ENCODE measurements around the gene MAP2K6. TPM values are rescaled to one million over a fixed set of nuclear protein-coding genes. Genes with fewer than 3 reads are reported as not detected.

Gene MAP2K6
- total and polyA plus RNA-seq, 2 of the 8 experiments (the other 6 are each of a cell fraction or from before 2014, with no cell fraction given), result 11.0 to 44.1 TPM

DNA sequence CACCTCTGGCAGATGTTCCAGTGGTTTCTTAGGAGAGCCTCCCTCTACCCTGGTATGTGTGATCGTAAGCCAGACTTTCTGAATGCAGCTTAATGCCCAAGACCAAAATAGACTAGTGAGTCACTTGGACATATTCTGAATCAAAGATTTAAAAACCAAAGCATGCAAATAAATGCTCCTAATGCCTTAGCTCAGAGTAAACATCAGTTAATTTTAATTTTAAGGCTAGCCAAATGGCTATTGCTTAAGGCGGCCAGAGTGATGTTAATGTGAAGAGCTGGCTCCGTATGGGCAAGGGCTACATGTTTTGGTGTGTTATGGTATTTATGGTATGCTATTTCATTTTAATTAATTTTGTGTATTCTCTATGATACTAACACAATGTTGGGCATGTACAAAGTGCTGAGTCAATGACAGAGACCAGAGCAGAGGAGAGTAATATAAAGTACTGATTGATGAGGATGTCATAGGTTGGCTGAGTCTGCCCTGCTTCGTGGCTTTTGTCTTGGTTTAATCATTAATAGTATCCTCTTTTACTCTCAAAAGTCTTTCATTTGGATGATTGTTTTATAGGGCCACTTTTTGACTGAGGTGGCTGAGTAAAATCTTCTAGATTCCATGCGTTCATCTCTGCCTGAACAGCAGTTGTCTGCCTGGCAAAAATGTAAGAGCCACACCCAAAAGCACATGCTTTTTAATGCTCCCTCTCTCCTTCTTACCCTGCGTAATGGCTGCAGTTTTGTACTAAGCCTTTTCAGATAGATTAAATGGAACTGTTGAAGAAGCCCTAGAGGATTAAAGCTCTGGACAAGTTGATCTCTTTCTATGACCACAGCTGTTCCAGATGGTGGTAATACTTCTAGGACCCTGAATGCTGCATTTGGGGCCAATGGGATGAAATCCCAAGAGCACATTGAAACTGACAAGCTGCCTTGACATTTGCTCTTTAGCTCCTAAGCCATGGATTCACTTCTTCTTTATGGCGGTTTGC, 59.6 kb downstream of the MAP2K6 start:
- H4K5ac ChIP-seq (ENCODE audit: insufficient read length, low read depth, low read length), result no peak overlapping the region
- no peaks in the 10 kb centered on the region for H4K20me1 ChIP-seq (replicated peaks in 1 of 2; ENCODE audit: control insufficient read depth in 1 of 2, insufficient read depth in 2 of 2, low read length in 2 of 2)
- H2BK15ac ChIP-seq (ENCODE audit: low read length), result no peak overlapping the region
- no peak overlapping the region for H2AK5ac ChIP-seq (ENCODE audit: low read depth, low read length)
- H3K79me1 ChIP-seq (ENCODE audit: low read depth, low read length), result no peaks in the 10 kb centered on the region
- no peaks in the 10 kb centered on the region; a peak in 1 of 4 replicates for H3K9me3 ChIP-seq (ENCODE audit: insufficient read depth in 2 of 2, low read depth in 1 of 2, low read length in 1 of 2)
- no peak overlapping the region for H4K91ac ChIP-seq (replicated peaks; ENCODE audit: insufficient read length, low read length)
- H3K4me1 ChIP-seq (replicated peaks in 1 of 4; ENCODE audit: control insufficient read depth in 3 of 4, insufficient read depth in 4 of 4, low read length in 3 of 4), result no peaks in the 10 kb centered on the region
- H3K56ac ChIP-seq (replicated peaks; ENCODE audit: insufficient read length, low read depth, low read length), result no peak overlapping the region
- peaks cover 0 to 3% (median 0%) of the 10 kb centered on the region in 4 experiments; a peak in 1 of 8 replicates for H3K36me3 ChIP-seq (ENCODE audit: control insufficient read depth in 2 of 4, insufficient read depth in 4 of 4, low read length in 3 of 4)
- no peak overlapping the region for H2BK5ac ChIP-seq (ENCODE audit: low read depth, low read length)
- H4K8ac ChIP-seq (ENCODE audit: extremely low read depth, insufficient read depth, low read length), result no peak overlapping the region
- WGBS, 2 experiments (ENCODE audit: extremely low coverage in 1 of 2, insufficient coverage in 1 of 2, insufficient read length in 1 of 2, insufficient replicate concordance in 2 of 2, low coverage in 1 of 2, low lambda C conversion rate in 2 of 2, missing lambda C conversion rate in 1 of 2), result 85% methylated on average over 7 of the region's 7 CpGs; no CpG with 5 or more reads in 1 of the 2 experiments
- no peak overlapping the region for H3K23ac ChIP-seq (ENCODE audit: insufficient read length)
- H3K4me2 ChIP-seq (ENCODE audit: insufficient read depth in 1 of 2, low read depth in 2 of 2, low read length in 2 of 2), result no peak overlapping the region
- H3K23me2 ChIP-seq (ENCODE audit: low read depth, low read length), result no peaks in the 10 kb centered on the region
- H3K9ac ChIP-seq (replicated peaks in 1 of 4; ENCODE audit: extremely low read depth in 1 of 4, low read depth in 3 of 4, low read length in 3 of 4), result no peak overlapping the region
- TF ChIP-seq RFX5 (IDR thresholded peaks at IDR 0.05; ENCODE audit: borderline replicate concordance, low read depth, low read length), result no peak
- TF ChIP-seq MAFK (IDR thresholded peaks at IDR 0.05; ENCODE audit: low read depth, low read length), result no peak
- no peak for TF ChIP-seq JUN (IDR thresholded peaks at IDR 0.05; ENCODE audit: low read depth, low read length)
- no peak for TF ChIP-seq NANOG (IDR thresholded peaks at IDR 0.05; ENCODE audit: insufficient read depth, low read depth, low read length, poor library complexity, severe bottlenecking)
- peak in 1 of 2 experiments; percentile 34 for DNase-seq (ENCODE audit: low read depth in 1 of 2, low spot score in 2 of 2)
- peaks cover 0 to 2% of the 10 kb centered on the region in 2 experiments; a peak in 1 of 4 replicates for H3K79me2 ChIP-seq (ENCODE audit: control insufficient read depth in 1 of 2, insufficient read depth in 2 of 2, low read length in 2 of 2)
- no peak overlapping the region for H3K14ac ChIP-seq (ENCODE audit: insufficient read length)
- POLR2A ChIA-PET (ENCODE audit: partially characterized antibody), result interaction anchor here (1.0 to 1.4 kb wide), 2 partner anchors 10 to 24 kb away, joined by 3 read pairs; no protein-coding TSS in a partner anchor
- H2BK20ac ChIP-seq (ENCODE audit: low read length), result no peak overlapping the region
- H3K18ac ChIP-seq (ENCODE audit: extremely low read depth, low read length), result no peak overlapping the region
- H2BK12ac ChIP-seq (ENCODE audit: low read depth, low read length), result no peak overlapping the region
- H2BK120ac ChIP-seq (replicated peaks; ENCODE audit: low read depth, low read length), result no peak overlapping the region
- no peak overlapping the region for H3K4ac ChIP-seq (replicated peaks; ENCODE audit: insufficient read length, low read depth, low read length)
- no peaks in the 10 kb centered on the region for H3K27me3 ChIP-seq (replicated peaks in 1 of 4; ENCODE audit: control insufficient read depth in 3 of 4, extremely low read depth in 1 of 4, insufficient read depth in 3 of 4, low read length in 3 of 4)
- CTCF ChIA-PET (ENCODE audit: partially characterized antibody), result interaction anchor here (0.8 to 1.4 kb wide), 3 partner anchors 28 to 133 kb away, joined by 3 read pairs; no protein-coding TSS in a partner anchor
- no peak for FAIRE-seq
- H3K4me3 ChIP-seq (ENCODE audit: extremely low read depth in 1 of 4, insufficient read depth in 2 of 4, low read depth in 3 of 4, low read length in 4 of 4), result no peak overlapping the region
- H3K27ac ChIP-seq (ENCODE audit: low read depth, low read length), result no peak overlapping the region
- H2AFZ ChIP-seq (ENCODE audit: low read length), result no peak overlapping the region

Data from H1 (cell line).